Mucosa of descending colon (tissue), 3 donors: ENCODE data around the gene FSTL4. TPM values are rescaled to one million over a fixed set of nuclear protein-coding genes. Genes with fewer than 3 reads are reported as not detected.

Source experiments
- ATAC-seq: fragments of 200-7000 bp; cut with Tn5 transposase; one replicate; pipeline ENCODE4 v1.9.1; 2020; ENCODE audit warnings: mild to moderate bottlenecking, moderate library complexity
- DNase-seq, 3 donors: peaks; one replicate each; pipeline ENCODE4 v3.0.0-alpha.2; 2020
- H3K36me3 ChIP-seq: fragments of 200-600 bp; one replicate; pipeline ENCODE4 v1.8.0; 2021; ENCODE audit warnings: low read depth, mild to moderate bottlenecking
- H3K4me1 ChIP-seq: fragments of 200-600 bp; one replicate; pipeline ENCODE4 v1.8.0; 2021; ENCODE audit warnings: low read depth, mild to moderate bottlenecking
- H3K4me3 ChIP-seq: fragments of 200-600 bp; one replicate; pipeline ENCODE4 v1.8.0; 2021; ENCODE audit warnings: mild to moderate bottlenecking
- H3K9me3 ChIP-seq: fragments of 200-600 bp; one replicate; pipeline ENCODE4 v1.8.0; 2021; ENCODE audit warnings: mild to moderate bottlenecking
- CTCF ChIP-seq: fragments of 200-600 bp; IDR thresholded peaks from one replicate; pipeline ENCODE4 v1.8.0; 2022; ENCODE audit warnings: antibody characterized with exemption, mild to moderate bottlenecking
- intact Hi-C, 2 donors: fragments of 100-400 bp; cut with DNase I in 1 of 2; cut with micrococcal nuclease in 1 of 2; formaldehyde crosslinking; loops; one replicate each; pipeline versions ENCODE4 v1.11.0 to v1.11.1; 2022; cut with DNase I, micrococcal nuclease
- total RNA-seq, 3 donors: library from RNA; stranded (reverse); fragmentation: NEBNext Ultra II Directional in 2 of 3; extraction: Animal tissue kit (Norgen Biotek cat#: 25700) in 2 of 3; gene quantifications; one replicate each; pipeline versions ENCODE4 v1.2.1 to v1.2.4, GENCODE V29; 2021 to 2023
- donor health status: DM: no; HTN: no; CAD: no; lungs with moderate emphysema.
- donor health status: DM: no; HTN: no; CAD: no.
- donor health status: DM: no; HTN: yes; CAD: no.

Gene FSTL4
- total RNA-seq, 3 donors from 2014 or later = 0.29 to 0.77 (median 0.57) TPM

DNA sequence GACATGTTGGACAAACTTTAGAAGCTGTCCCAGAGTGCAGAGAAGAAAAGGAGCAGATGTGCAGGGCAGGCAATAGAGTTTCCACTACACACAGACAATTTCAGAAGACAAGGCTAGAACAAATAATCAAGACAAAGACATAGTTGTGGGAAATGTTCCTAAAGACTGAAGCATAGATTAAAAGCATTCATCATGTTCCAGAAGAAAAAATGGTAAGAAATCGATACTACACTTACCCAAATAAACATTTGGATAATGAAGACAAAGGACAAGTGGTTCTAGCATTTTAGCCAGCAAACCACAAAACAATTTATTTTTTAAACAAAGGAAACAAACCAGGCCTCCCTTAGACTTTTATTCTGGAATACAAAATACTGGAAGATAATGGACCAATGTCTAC, 97.9 kb downstream of the FSTL4 start:
- Histone ChIP-seq H3K4me1 (no peaks in the 10 kb centered on the region), H3K4me3 (no peak overlapping the region), H3K36me3 (no peaks in the 10 kb centered on the region), H3K9me3 (no peaks in the 10 kb centered on the region)
- no peak for TF ChIP-seq CTCF
- no peak for DNase-seq
- intact Hi-C loops = no loop called here
- ATAC-seq = no peak

DNA sequence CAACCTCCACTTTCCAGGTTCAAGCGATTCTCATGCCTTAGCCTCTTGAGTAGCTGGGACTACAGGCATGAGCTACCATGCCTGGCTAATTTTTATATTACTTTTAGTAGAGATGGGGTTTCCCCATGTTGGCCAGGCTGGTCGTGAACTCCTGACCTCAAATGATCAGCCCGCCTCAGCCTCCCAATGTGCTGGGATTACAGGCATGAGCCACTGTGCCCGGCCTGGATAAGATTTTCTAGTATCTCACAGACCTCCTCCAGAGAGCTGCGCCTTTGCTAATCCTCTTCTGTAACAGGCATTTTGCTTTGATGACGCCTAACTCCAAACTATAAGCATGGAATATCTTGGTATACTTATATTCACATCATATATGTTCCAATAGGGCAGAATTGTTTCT, 99.4 kb downstream of the FSTL4 start:
- Histone ChIP-seq H3K4me3 (no peak overlapping the region), H3K4me1 (no peaks in the 10 kb centered on the region), H3K36me3 (no peaks in the 10 kb centered on the region), H3K9me3 (no peaks in the 10 kb centered on the region)
- ATAC-seq = no peak
- DNase-seq = no peak
- no peak for TF ChIP-seq CTCF
- intact Hi-C loops = no loop called here

DNA sequence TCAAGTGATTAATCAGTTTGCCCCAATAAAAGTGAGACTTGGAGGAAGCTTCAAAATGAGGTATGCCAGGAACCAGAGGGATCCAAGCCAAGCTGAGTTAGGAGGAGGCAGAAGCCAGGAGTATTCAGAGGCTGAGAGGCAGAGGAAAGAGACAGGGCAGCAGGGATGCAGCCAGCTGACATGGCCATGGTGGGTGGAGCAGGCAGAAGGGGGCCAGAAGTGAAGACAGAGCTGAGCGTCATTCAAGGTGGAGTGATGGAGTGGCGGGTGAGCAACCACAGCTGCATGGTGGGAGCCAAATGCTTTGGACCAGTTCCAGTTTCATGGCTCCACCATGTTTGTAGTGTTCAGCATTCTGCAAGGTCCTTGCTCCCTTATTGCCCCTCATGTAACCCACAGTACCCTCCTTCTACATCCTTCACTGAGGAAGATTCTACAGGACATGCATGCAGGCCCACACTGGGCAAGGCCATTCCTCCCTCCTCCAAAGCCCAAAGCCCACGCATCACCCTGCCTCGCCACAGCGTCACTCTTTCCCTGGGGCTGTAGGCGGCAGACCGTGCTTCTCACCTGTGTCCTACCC, 100.6 kb downstream of the FSTL4 start:
- intact Hi-C loops = no loop called here
- Histone ChIP-seq H3K4me1 (no peaks in the 10 kb centered on the region), H3K9me3 (no peaks in the 10 kb centered on the region), H3K4me3 (no peak overlapping the region), H3K36me3 (no peaks in the 10 kb centered on the region)
- no peak for TF ChIP-seq CTCF
- DNase-seq (no peak), ATAC-seq (no peak)

- intact Hi-C loops = no loop called here
- ATAC-seq = no peak
- Histone ChIP-seq H3K9me3 (no peaks in the 10 kb centered on the region), H3K4me3 (no peak overlapping the region), H3K36me3 (no peaks in the 10 kb centered on the region), H3K4me1 (no peaks in the 10 kb centered on the region)
- DNase-seq = no peak
- no peak for TF ChIP-seq CTCF
Observed at GRCh38 chr5:133510634-133511262, 101.6 kb downstream of the FSTL4 start.

DNA sequence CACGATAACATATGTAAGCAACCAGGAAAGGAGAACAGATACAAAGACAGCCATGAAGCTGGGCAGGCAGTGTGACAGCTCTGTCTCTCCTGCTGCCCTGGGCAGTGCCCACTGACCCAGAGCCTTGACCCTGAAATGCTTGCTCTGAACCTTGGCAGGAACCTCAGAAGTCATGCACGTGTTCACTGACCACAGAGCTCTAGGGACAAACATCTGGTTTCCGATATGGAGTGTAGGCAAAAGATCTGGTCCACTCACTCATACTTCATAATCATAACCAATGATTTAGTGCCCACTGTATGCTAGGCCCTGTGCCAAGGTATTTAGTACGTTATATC, 102.6 kb downstream of the FSTL4 start:
- H3K4me1 ChIP-seq = no peaks in the 10 kb centered on the region
- ATAC-seq = no peak
- intact Hi-C loops = no loop called here
- H3K9me3 ChIP-seq = no peaks in the 10 kb centered on the region
- H3K36me3 ChIP-seq = no peaks in the 10 kb centered on the region
- H3K4me3 ChIP-seq = no peak overlapping the region
- DNase-seq = no peak
- no peak for TF ChIP-seq CTCF
